GM19193 (cell line): ENCODE measurements around the gene PMEPA1.

Source experiments
- POLR2A ChIP-seq: IDR thresholded peaks from 4 replicates; pipeline ENCODE4 v1.6.1; 2011; ENCODE audit not compliant: insufficient read depth, insufficient read length; ENCODE audit errors: extremely low read depth

PMEPA1 gene

DNA sequence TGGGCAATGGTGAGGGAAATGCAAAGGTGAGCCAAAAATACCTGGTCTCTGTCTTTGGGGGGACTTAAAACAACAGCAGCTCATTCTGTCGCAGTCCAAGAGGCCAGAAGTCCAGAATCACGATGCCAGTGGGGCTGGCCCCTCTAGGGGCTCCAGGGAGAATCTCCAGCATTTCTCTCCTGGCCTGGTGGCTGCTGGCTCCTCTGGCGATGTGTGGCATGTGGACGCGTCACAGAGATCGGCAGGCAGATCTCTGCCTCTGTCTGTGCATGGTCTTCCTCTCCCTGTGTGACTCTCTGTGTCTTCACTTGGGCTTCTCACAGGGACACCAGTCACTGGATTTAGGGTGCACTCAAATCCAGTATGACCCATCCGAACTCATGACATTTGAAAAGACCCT, 14.0 kb upstream of the PMEPA1 start:
- TF ChIP-seq POLR2A, result no peak

- no peak for TF ChIP-seq POLR2A
These were observed 10.1 kb upstream of the PMEPA1 start for GRCh38 chr20:57719951-57720350.

GRCh38 chr20:57718490-57719009, 8.7 kb upstream of the PMEPA1 start:
- TF ChIP-seq POLR2A, result no peak

DNA sequence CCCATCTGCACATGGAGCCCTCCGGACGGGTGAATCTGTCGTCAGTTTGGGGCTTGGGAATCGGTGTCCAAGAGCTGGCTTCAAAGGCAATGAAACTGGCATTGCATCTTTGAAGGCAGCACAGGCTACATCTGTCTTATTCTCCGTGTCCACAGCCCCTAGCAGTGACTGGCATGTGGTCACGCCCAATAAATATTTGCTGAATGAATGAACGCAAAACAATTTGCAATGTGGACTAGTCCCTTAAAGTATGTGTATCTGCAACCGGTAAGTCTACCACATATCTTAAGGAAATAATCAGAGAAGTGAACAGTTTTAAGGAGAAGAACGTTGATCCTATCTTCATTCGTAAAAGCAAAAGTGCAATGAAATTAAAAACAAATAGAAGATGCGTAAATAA, 8.0 kb upstream of the PMEPA1 start:
- no peak for TF ChIP-seq POLR2A

DNA sequence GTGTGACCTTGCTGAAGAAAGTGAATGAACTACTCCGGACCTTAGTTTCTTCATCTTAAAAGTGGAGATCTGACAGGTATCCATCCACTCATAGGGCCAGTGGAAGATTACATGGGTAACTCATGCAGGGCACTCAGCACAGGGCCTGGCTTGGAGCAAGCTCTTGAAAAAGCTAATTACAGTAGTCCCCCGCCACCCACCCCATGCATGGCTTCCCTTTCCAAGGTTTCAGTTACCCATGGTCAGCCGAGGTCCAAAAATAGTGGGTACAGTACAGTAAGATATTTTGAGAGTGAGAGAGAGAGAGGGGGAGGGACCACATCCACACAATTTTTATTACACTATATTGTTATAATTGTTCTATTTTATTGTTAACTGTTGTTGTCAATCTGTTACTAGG, 7.1 kb upstream of the PMEPA1 start:
- TF ChIP-seq POLR2A, result no peak

- TF ChIP-seq POLR2A, result no peak
These were observed 6.4 kb upstream of the PMEPA1 start for GRCh38 chr20:57716202-57716601.

- no peak for TF ChIP-seq POLR2A
These were observed 5.6 kb upstream of the PMEPA1 start for GRCh38 chr20:57715268-57715904.

DNA sequence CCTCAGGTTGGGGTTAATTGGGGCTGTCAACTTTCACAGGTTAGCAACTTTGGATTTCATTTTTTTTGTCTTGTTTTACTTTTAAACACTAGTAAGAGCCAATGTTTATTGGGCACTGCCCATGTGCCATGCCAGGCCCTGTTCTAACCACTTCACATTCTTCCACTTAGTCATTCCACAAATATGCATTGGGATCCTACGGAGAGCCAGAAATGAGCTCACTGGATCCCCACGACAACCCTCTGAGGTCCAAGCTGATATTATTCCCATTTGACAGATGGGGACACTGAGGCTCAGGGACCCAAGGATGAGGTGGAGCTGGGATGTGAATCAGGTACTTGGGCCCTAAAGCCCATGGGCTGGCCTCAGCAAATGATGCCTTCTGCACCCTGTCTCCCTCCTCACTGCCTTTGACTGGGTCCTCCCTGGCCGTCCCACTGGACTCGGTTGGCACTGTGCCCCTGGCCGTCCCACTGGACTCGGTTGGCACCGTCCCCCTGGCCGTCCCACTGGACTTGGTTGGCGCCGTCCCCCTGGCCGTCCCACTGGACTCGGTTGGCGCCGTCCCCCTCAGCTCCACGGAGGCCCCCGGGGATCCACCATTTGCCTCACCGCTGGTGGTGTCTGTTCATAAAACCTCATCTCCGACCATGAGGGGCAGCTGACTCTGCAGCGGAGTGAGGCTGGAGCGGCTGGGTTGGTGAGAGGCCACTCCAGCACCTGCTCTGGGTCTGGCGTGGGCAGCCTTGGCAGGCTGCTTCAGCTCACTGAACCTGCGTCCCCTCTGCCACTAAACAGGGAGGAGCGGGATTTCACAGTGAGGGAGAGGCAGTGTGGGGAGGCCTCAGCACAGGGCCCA, 4.8 kb upstream of the PMEPA1 start:
- TF ChIP-seq POLR2A, result no peak

- TF ChIP-seq POLR2A, result no peak
These were observed 4.1 kb upstream of the PMEPA1 start for GRCh38 chr20:57713951-57714350.

- no peak for TF ChIP-seq POLR2A
These were observed 3.7 kb upstream of the PMEPA1 start for GRCh38 chr20:57713505-57713903.

- TF ChIP-seq POLR2A, result no peak
These were observed 3.2 kb upstream of the PMEPA1 start for GRCh38 chr20:57712851-57713504.

- no peak for TF ChIP-seq POLR2A
These were observed 2.5 kb upstream of the PMEPA1 start for GRCh38 chr20:57712341-57712740.

GRCh38 chr20:57711826-57712225, 2.0 kb upstream of the PMEPA1 start:
- no peak for TF ChIP-seq POLR2A

DNA sequence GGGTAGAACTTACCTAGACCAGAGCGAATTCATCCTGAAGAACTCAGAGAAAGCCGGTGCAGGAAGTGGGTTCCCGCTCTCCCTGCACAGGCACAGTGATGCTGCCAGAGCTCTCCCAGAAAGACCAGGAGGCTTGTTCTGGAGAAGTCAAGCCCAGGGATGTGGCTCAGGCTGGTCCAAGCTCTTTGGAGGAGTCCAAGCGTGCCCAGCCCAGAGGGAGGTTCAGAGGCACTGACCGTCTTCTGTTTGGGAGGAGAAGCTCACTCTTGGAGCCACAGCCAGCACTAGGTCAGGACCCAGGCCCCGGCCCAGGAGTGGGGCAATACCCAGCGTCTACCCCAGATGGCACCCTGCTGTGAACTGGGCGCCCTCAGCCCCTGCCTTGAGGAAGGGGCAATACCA, 1.5 kb upstream of the PMEPA1 start:
- no peak for TF ChIP-seq POLR2A

DNA sequence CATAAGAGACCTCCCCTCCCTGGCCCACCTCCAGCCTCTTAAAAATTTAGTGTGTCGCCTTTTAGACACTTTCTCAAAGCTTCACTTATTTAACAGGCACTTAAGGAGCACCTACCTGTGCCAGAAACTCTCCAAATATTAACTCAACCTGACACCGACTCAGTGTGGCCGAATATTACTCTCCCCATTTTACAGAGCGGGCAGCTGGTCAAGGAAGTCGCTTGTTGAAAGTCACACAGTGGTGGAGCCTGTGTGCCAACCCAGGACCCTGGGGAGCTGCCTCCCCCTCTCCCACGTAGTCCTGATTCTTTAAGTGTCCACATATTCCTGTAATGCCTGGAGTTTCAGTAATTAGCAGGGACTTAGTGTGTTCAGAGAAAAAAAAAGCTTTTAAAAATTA, 1.0 kb upstream of the PMEPA1 start:
- TF ChIP-seq POLR2A, result no peak
